Endothelial cell of umbilical vein (primary cell): ENCODE measurements around the gene JAML. TPM values are rescaled to one million over a fixed set of nuclear protein-coding genes. Genes with fewer than 3 reads are reported as not detected.

Experiments
- BruUV-seq: library from RNA; stranded (reverse); fragments of 400-500 nt; replicated peaks from 2 replicates; lab custom pipeline; 2021; lab: Mats Ljungman, UMichigan
- CTCF ChIA-PET: fragments of 300-600, 350-600 bp; sonication (Branson Sonifier 250); formaldehyde crosslinking; loops from one replicate; lab custom pipeline; 2021; ENCODE audit warnings: antibody characterized with exemption, inconsistent platforms; lab: Charles Lee
- POLR2A ChIA-PET: fragments of 300-600, 350-600 bp; sonication (Branson Sonifier 250); formaldehyde crosslinking; loops from one replicate; lab custom pipeline; 2021; ENCODE audit warnings: antibody characterized with exemption, inconsistent platforms; lab: Charles Lee
- DNase-seq: peaks from one replicate; pipeline ENCODE4 v3.0.0-alpha.2; 2011; ENCODE audit warnings: low read depth, low spot score
- FAIRE-seq: peaks from 2 replicates; lab custom pipeline; 2011; peaks lifted over from hg19 to GRCh38; lab: Jason Lieb, UNC
- H2AFZ ChIP-seq: 2 replicates; pipeline ENCODE4 v1.6.0; 2012; ENCODE audit warnings: low read depth, low read length, control low read depth, inconsistent platforms
- H3K27ac ChIP-seq: 2 replicates; pipeline ENCODE4 v1.5.1; 2011; ENCODE audit warnings: low read depth, mild to moderate bottlenecking, control low read depth, low read length, moderate library complexity; ENCODE audit not compliant: insufficient read depth
- H3K27me3 ChIP-seq, 2 experiments: 2 replicates each; pipeline versions ENCODE4 v1.6.0 to v1.6.1; 2011; ENCODE audit warnings: low read length in 2 of 2, mixed read lengths in 1 of 2; ENCODE audit not compliant: control insufficient read depth in 2 of 2, insufficient read depth in 2 of 2
- H3K36me3 ChIP-seq, 2 experiments: 2 replicates in 1 of 2; 3 replicates in 1 of 2; pipeline ENCODE4 v1.5.1; 2011; ENCODE audit warnings: low read length in 2 of 2, mild to moderate bottlenecking in 1 of 2, moderate library complexity in 1 of 2; ENCODE audit not compliant: control insufficient read depth in 2 of 2, insufficient read depth in 2 of 2; ENCODE audit errors: extremely low read depth in 1 of 2
- H3K4me1 ChIP-seq: 3 replicates; pipeline ENCODE4 v1.5.1; 2011; ENCODE audit warnings: mild to moderate bottlenecking, low read length; ENCODE audit not compliant: control insufficient read depth, insufficient read depth; ENCODE audit errors: extremely low read depth
- H3K4me2 ChIP-seq: 2 replicates; pipeline ENCODE4 v1.6.1; 2011; ENCODE audit warnings: low read length, control low read depth, mixed read lengths; ENCODE audit not compliant: insufficient read depth
- H3K4me3 ChIP-seq, 3 experiments: fragments of 200-600 bp in 1 of 3; sonication (generic), shearing (Covaris generic) in 1 of 3; replicated peaks in 1 of 3; 2 replicates each; pipeline ENCODE4 v1.5.1; 2011 to 2016; ENCODE audit warnings: control low read depth in 3 of 3, low read length in 3 of 3, mild to moderate bottlenecking in 2 of 3, inconsistent platforms in 1 of 3, low read depth in 1 of 3, moderate library complexity in 1 of 3; ENCODE audit not compliant: insufficient read depth in 1 of 3
- H3K79me2 ChIP-seq: 2 replicates; pipeline ENCODE4 v1.6.0; 2012; ENCODE audit warnings: low read length, inconsistent platforms; ENCODE audit not compliant: control insufficient read depth, insufficient read depth
- H3K9ac ChIP-seq: replicated peaks from 2 replicates; pipeline ENCODE3; 2011; ENCODE audit warnings: low read length, control low read depth; ENCODE audit not compliant: insufficient read depth; ENCODE audit errors: extremely low read depth
- H3K9me1 ChIP-seq: replicated peaks from 3 replicates; pipeline ENCODE4 v1.6.0; 2011; ENCODE audit warnings: mild to moderate bottlenecking, low read length; ENCODE audit not compliant: control insufficient read depth, insufficient read depth; ENCODE audit errors: extremely low read depth
- H3K9me3 ChIP-seq: replicated peaks from 2 replicates; pipeline ENCODE4 v1.5.1; 2012; ENCODE audit warnings: low read length, inconsistent platforms; ENCODE audit not compliant: control insufficient read depth, insufficient read depth
- H4K20me1 ChIP-seq: replicated peaks from 2 replicates; pipeline ENCODE3; 2011; ENCODE audit warnings: mild to moderate bottlenecking, low read length; ENCODE audit not compliant: control insufficient read depth, insufficient read depth; ENCODE audit errors: extremely low read depth
- CTCF ChIP-seq, 2 donors: IDR thresholded peaks; 1 replicate in 1 of 2; 2 replicates in 1 of 2; pipeline ENCODE4 v1.5.1; 2011; ENCODE audit warnings: low read length in 2 of 2, mild to moderate bottlenecking in 2 of 2, moderate library complexity in 2 of 2, control low read depth in 1 of 2, inconsistent platforms in 1 of 2, low read depth in 1 of 2; ENCODE audit not compliant: insufficient read depth in 1 of 2; ENCODE audit errors: extremely low read depth in 1 of 2
- EZH2 ChIP-seq: IDR thresholded peaks from 2 replicates; pipeline ENCODE4 v1.6.1; 2012; ENCODE audit warnings: borderline replicate concordance, low read depth, mild to moderate bottlenecking, moderate library complexity, low read length, inconsistent platforms; ENCODE audit not compliant: severe bottlenecking
- FOS ChIP-seq: IDR thresholded peaks from 2 replicates; pipeline ENCODE4 v1.6.1; 2011; ENCODE audit warnings: mild to moderate bottlenecking, low read length, moderate library complexity, borderline replicate concordance; ENCODE audit not compliant: insufficient read depth
- GATA2 ChIP-seq: IDR thresholded peaks from 2 replicates; pipeline ENCODE4 v1.7.0; 2011; ENCODE audit warnings: low read depth, mild to moderate bottlenecking, moderate library complexity, mixed read lengths, low read length; ENCODE audit not compliant: insufficient read length, insufficient read depth
- JUN ChIP-seq: IDR thresholded peaks from 2 replicates; pipeline ENCODE4 v1.6.1; 2011; ENCODE audit warnings: borderline replicate concordance, low read depth; ENCODE audit not compliant: insufficient read length, insufficient read depth
- MAX ChIP-seq: IDR thresholded peaks from 2 replicates; pipeline ENCODE4 v1.6.1; 2011; ENCODE audit not compliant: insufficient read depth, insufficient read length
- MYC ChIP-seq: IDR thresholded peaks from one replicate; pipeline ENCODE4 v1.6.1; 2011; ENCODE audit warnings: mild to moderate bottlenecking, low read depth, low read length
- POLR2A ChIP-seq: IDR thresholded peaks from 2 replicates; pipeline ENCODE4 v1.6.1; 2012; ENCODE audit warnings: low read depth, mild to moderate bottlenecking, control low read depth, low read length
- POLR2AphosphoS5 ChIP-seq: IDR thresholded peaks from 2 replicates; pipeline ENCODE4 v1.6.1; 2012; ENCODE audit warnings: low read depth, mild to moderate bottlenecking, control low read depth, low read length, moderate library complexity; ENCODE audit not compliant: insufficient read depth
- dilution Hi-C: fragments of 300-500 bp; cut with MboI; formaldehyde crosslinking; loops from one replicate; pipeline ENCODE4 v1.15.0; 2019; ENCODE audit warnings: low sequenced_read_pairs; ENCODE audit not compliant: extremely low pct_ligation_motif_present
- intact Hi-C: fragments of 100-400 bp; cut with micrococcal nuclease; formaldehyde crosslinking; loops from one replicate; pipeline ENCODE4 v1.10.0; 2022
- polyA plus RNA-seq, 4 experiments: library from polyadenylated mRNA; depleted of rRNA in 3 of 4; stranded (reverse) in 3 of 4; unstranded in 1 of 4; fragments of >200 nt; gene quantifications; 2 replicates each; pipeline versions ENCODE4 v1.2.1 to v1.2.3, GENCODE V29; 2011 to 2012; ENCODE audit warnings: missing spikeins in 1 of 4
- total RNA-seq: library from RNA; stranded (reverse); gene quantifications from 2 replicates; pipeline ENCODE4 v1.2.3, GENCODE V29; 2021

JAML gene
- total and polyA plus RNA-seq, 2 donors (not counting 3 experiments of a cell fraction or from before 2014, with no cell fraction given) = 0.04 to 0.35 TPM

- Histone ChIP-seq H3K4me1 (peaks cover 3% of the 10 kb centered on the region), H3K36me3 (no peaks in the 10 kb centered on the region), H4K20me1 (no peaks in the 10 kb centered on the region), H3K27ac (no peak overlapping the region), H3K4me2 (no peak overlapping the region), H3K79me2 (no peaks in the 10 kb centered on the region), H3K4me3 (no peak overlapping the region), H3K9me3 (no peaks in the 10 kb centered on the region), H3K9me1 (no peaks in the 10 kb centered on the region), H2AFZ (no peak overlapping the region), H3K27me3 (peaks cover 87 to 88% of the 10 kb centered on the region in 2 experiments), H3K9ac (no peak overlapping the region)
- intact Hi-C loops (no loop called here), dilution Hi-C loops (no loop called here)
- DNase-seq (no peak), FAIRE-seq (no peak)
- no TSS peak for BruUV-seq
- POLR2A ChIA-PET = no interaction called here
- CTCF ChIA-PET = interaction anchor here (1.1 to 6.8 kb wide), 2 partner anchors 17 to 44 kb away, joined by 3 to 66 read pairs; no protein-coding TSS in a partner anchor
- TF ChIP-seq POLR2A (no peak), POLR2AphosphoS5 (no peak), JUN (no peak), GATA2 (no peak), CTCF (IDR thresholded peaks at IDR 0.05; ENCODE audit: extremely low read depth in 1 of 2, insufficient read depth in 1 of 2, low read depth in 1 of 2, low read length in 2 of 2) (no peak), MAX (no peak), FOS (no peak), EZH2 (no peak), MYC (no peak)
These were observed 70.2 kb downstream of the JAML start for GRCh38 chr11:118154641-118155040.
